K562 (cell line): Measurements from ENCODE around the gene NDRG3. TPM values are rescaled to one million over a fixed set of nuclear protein-coding genes. Genes with fewer than 3 reads are reported as not detected.

Source experiments
- HLTF ChIP-seq: fragments of 450-650 bp; IDR thresholded peaks from 2 replicates; pipeline ENCODE4 v1.6.1; 2016
- ZBTB40 ChIP-seq, 2 experiments: fragments of 450-650 bp in 1 of 2; sonication (generic) in 1 of 2; formaldehyde crosslinking in 1 of 2; IDR thresholded peaks; 2 replicates each; pipeline versions ENCODE4 v1.7.1 to v1.9.0; 2016 to 2022; ENCODE audit warnings: inconsistent platforms in 1 of 2, mild to moderate bottlenecking in 1 of 2, missing genetic modification reagents in 1 of 2
- polyA plus RNA-seq, 8 experiments: library from polyadenylated mRNA; depleted of rRNA in 4 of 8; stranded (reverse) in 5 of 8; unstranded in 3 of 8; fragments of >200 nt; fragmentation: Nextera tagmentation in 2 of 8; fragmentation: Illumina TruSeq in 1 of 8; extraction: Ambion mirVana in 2 of 8; extraction: Trizol in 1 of 8; gene quantifications; 2 replicates each; pipeline versions ENCODE4 v1.2.1 to v1.2.3, GENCODE V29; 2011 to 2014; ENCODE audit warnings: inconsistent platforms in 1 of 8, missing spikeins in 1 of 8
- total RNA-seq, 7 experiments: library from RNA; depleted of rRNA in 6 of 7; stranded (reverse); fragments of >200 nt in 6 of 7; fragmentation: Illumina TruSeq in 2 of 7; extraction: Trizol in 2 of 7; gene quantifications; 2 replicates each; pipeline versions ENCODE4 v1.2.1 to v1.2.3, GENCODE V29; 2011 to 2021; ENCODE audit warnings: low replicate concordance in 1 of 7

The NDRG3 gene
- total and polyA plus RNA-seq, 9 of the 15 experiments (the other 6 are each of a cell fraction or from before 2014, with no cell fraction given), result 14.6 to 39.4 (median 24.4) TPM

- TF ChIP-seq ZBTB40 (IDR thresholded peaks at IDR 0.05) (no peak), ZBTB40 (CRISPR knock-in tag; IDR thresholded peaks at IDR 0.05) (no peak), HLTF (no peak)
- TF ChIP-seq, all 486 proteins: peak for 0
Measured at GRCh38 chr20:36670665-36671357, 75.1 kb downstream of the NDRG3 start (continued).
